SJCRH30 (cell line): ENCODE data around the gene APOBEC3B. TPM values are rescaled to one million over a fixed set of nuclear protein-coding genes. Genes with fewer than 3 reads are reported as not detected.
"Not testable (repeated sequence)": the region's sequence is repeated elsewhere in the genome, so short reads cannot be mapped to it uniquely, and the experiment has no call there.

ENCODE experiments used
- DNase-seq, 2 experiments: peaks; one replicate each; pipeline ENCODE4 v3.0.0-alpha.2; 2015 to 2020
- H3K27ac ChIP-seq: fragments of 250-450 bp; sonication (Bioruptor Pico); 2 replicates; pipeline ENCODE4 v1.5.1; 2020; ENCODE audit warnings: mild to moderate bottlenecking, moderate library complexity
- H3K27me3 ChIP-seq: fragments of 250-450 bp; sonication (Bioruptor Pico); 2 replicates; pipeline ENCODE4 v1.5.1; 2020; ENCODE audit warnings: mild to moderate bottlenecking, moderate library complexity
- H3K36me3 ChIP-seq: fragments of 250-450 bp; sonication (Bioruptor Pico); 2 replicates; pipeline ENCODE4 v1.5.1; 2020; ENCODE audit warnings: mild to moderate bottlenecking, moderate library complexity
- H3K4me1 ChIP-seq: fragments of 250-450 bp; sonication (Bioruptor Pico); 2 replicates; pipeline ENCODE4 v1.5.1; 2020; ENCODE audit warnings: mild to moderate bottlenecking, moderate library complexity
- H3K4me3 ChIP-seq: fragments of 250-450 bp; sonication (Bioruptor Pico); 2 replicates; pipeline ENCODE4 v1.5.1; 2020; ENCODE audit warnings: mild to moderate bottlenecking, moderate library complexity
- H3K9me3 ChIP-seq: fragments of 250-450 bp; sonication (Bioruptor Pico); replicated peaks from 2 replicates; pipeline ENCODE4 v1.5.1; 2020; ENCODE audit warnings: mild to moderate bottlenecking, moderate library complexity
- total RNA-seq: library from RNA; depleted of rRNA; stranded (reverse); fragments of >200 nt; shearing (Covaris generic); gene quantifications from 2 replicates; pipeline ENCODE4 v1.2.3, GENCODE V29; 2014; rRNA removed

The APOBEC3B gene
- 15.8 and 16.6 TPM in 2 replicates for total RNA-seq

DNA sequence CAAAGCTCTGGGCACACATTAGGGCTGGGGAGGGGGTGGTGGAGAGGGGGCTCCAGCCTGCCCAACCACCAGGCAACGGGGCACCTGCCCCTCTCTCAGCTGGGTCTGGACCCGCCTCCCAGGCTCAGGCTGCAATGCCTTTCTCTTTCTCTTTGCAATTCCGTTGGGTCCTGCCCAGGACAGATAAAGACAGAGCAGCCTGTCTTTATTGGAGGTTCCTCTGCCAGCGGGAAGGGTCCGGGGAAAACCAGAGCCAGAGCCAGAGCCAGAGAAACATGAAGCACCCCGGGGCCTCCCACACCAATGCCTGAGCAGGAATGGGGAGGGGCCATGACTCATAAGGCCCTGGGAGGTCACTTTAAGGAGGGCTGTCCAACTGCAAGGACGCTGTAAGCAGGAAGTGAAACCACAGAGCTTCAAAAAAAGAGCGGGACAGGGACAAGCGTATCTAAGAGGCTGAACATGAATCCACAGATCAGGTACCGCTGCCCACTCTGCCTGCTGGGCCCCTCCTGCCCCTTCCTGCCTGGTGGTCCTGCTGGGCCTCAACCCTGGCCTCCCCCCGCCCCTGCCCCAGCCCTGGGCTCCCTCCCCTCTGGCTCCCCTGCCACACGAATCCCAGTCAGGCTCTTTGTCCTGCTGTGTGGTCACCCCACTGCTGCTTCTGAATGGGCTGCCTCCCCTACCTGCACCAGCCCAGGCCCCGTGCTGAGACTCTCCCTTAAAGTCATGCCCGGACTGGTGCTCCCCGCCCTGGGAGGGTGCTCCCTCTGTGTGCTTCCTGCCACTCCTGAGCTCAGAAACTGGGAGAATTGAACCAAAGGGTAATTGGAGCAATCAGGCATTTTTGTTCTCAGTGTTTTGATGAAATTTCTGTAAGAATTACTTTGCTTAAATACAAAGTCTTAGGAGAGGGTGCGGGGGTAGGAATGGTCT lies at the start of gene APOBEC3B:
Gene APOBEC3B (plus strand): TSS at position 356 of the 936 bp plus-strand sequence. CDS start 107 bp downstream, at position 463.
- H3K9me3 ChIP-seq: no peaks in the 10 kb centered on the region
- H3K27ac ChIP-seq: peak within 1 kb of the TSS; percentile 77

DNA sequence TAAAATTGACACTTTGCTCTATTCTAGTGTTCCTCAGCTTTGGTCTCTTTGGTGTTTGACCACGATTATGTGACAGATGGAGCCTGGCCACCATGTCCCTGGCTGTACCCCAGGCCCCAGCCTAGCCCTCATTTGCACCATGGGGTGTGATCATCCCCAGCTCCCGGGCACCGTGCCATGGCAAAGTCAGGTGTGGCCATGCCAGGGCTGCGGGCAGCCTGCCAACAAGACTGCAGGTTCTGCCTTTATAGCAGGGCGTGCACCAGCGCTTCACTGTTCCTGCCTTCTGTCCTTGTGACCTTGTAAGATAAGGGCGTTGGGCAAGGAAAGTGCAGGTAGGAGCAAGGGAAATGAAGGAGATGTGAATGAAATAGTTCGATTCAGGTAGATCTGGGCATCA lies 47.1 kb upstream of the APOBEC3B start:
- H3K27me3 ChIP-seq: no peaks in the 10 kb centered on the region
- DNase-seq: no peak
- H3K36me3 ChIP-seq: no peaks in the 10 kb centered on the region
- H3K4me3 ChIP-seq: no peak overlapping the region
- H3K4me1 ChIP-seq: no peaks in the 10 kb centered on the region
- no peak overlapping the region for H3K27ac ChIP-seq
- H3K9me3 ChIP-seq: no peaks in the 10 kb centered on the region

More for the DNA sequence above, at the start of gene APOBEC3B:
- Histone ChIP-seq H3K27me3 (no peaks in the 10 kb centered on the region), H3K4me3 (peak within 1 kb of the TSS; percentile 54), H3K4me1 (peaks cover 4% of the 10 kb centered on the region; the same call in 1 of the 2 replicates), H3K36me3 (no peaks in the 10 kb centered on the region)
- DNase-seq: peak; percentile 85 to 89

- Histone ChIP-seq H3K4me1 (no peaks in the 10 kb centered on the region), H3K27ac (no peak overlapping the region), H3K4me3 (no peak overlapping the region), H3K36me3 (no peaks in the 10 kb centered on the region), H3K9me3 (no peaks in the 10 kb centered on the region), H3K27me3 (no peaks in the 10 kb centered on the region)
- DNase-seq: no peak
Measured at GRCh38 chr22:38935616-38936015, 46.5 kb upstream of the APOBEC3B start.

GRCh38 chr22:38936562-38936961 lies 45.6 kb upstream of the APOBEC3B start:
- no peak for DNase-seq
- no peak overlapping the region for H3K27ac ChIP-seq
- no peaks in the 10 kb centered on the region for H3K36me3 ChIP-seq
- H3K4me1 ChIP-seq: no peaks in the 10 kb centered on the region
- H3K27me3 ChIP-seq: no peaks in the 10 kb centered on the region
- H3K9me3 ChIP-seq: no peaks in the 10 kb centered on the region
- no peak overlapping the region for H3K4me3 ChIP-seq

- no peaks in the 10 kb centered on the region for H3K36me3 ChIP-seq
- no peaks in the 10 kb centered on the region for H3K4me1 ChIP-seq
- no peak for DNase-seq
- no peak overlapping the region for H3K27ac ChIP-seq
- no peaks in the 10 kb centered on the region for H3K9me3 ChIP-seq
- no peak overlapping the region for H3K4me3 ChIP-seq
- H3K27me3 ChIP-seq: no peaks in the 10 kb centered on the region
Measured at GRCh38 chr22:38937036-38937435, 45.1 kb upstream of the APOBEC3B start.

DNA sequence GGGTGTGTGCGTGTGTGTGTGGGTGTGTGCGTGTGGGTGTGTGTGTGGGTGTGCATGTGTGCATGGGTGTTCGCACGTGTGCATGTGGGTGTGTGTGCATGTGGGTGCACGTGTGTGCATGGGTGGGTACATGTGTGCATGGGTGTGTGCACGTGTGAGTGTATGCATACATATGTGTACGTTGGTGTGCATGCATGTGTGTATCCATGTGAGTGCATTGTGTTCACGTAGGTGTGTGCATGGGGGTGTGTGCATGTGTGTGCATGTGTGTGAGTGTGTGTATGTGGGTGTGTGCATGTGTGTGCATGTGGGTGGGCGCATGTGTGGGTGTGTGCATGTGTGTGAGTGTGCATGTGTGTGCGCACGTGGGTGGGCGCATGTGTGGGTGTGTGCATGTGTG lies 44.6 kb upstream of the APOBEC3B start:
- Histone ChIP-seq H3K4me1 (no peaks in the 10 kb centered on the region), H3K9me3 (no peaks in the 10 kb centered on the region), H3K4me3 (no peak overlapping the region), H3K27ac (no peak overlapping the region), H3K27me3 (no peaks in the 10 kb centered on the region), H3K36me3 (no peaks in the 10 kb centered on the region)
- no peak for DNase-seq

- H3K36me3 ChIP-seq: no peaks in the 10 kb centered on the region
- H3K27me3 ChIP-seq: no peaks in the 10 kb centered on the region
- H3K27ac ChIP-seq: no peak overlapping the region
- H3K4me3 ChIP-seq: no peak overlapping the region
- no peaks in the 10 kb centered on the region for H3K9me3 ChIP-seq
- no peak for DNase-seq
- H3K4me1 ChIP-seq: no peaks in the 10 kb centered on the region
Measured at GRCh38 chr22:38938221-38938620, 43.9 kb upstream of the APOBEC3B start.

- H3K27me3 ChIP-seq: no peaks in the 10 kb centered on the region
- DNase-seq: no peak
- no peaks in the 10 kb centered on the region for H3K9me3 ChIP-seq
- no peak overlapping the region for H3K4me3 ChIP-seq
- no peaks in the 10 kb centered on the region for H3K4me1 ChIP-seq
- H3K36me3 ChIP-seq: no peaks in the 10 kb centered on the region
- H3K27ac ChIP-seq: no peak overlapping the region
Measured at GRCh38 chr22:38938925-38939324, 43.2 kb upstream of the APOBEC3B start.

GRCh38 chr22:38940811-38941384 lies 41.2 kb upstream of the APOBEC3B start:
- Histone ChIP-seq H3K9me3 (no peaks in the 10 kb centered on the region), H3K27ac (no peak overlapping the region), H3K4me1 (no peaks in the 10 kb centered on the region), H3K27me3 (no peaks in the 10 kb centered on the region), H3K4me3 (no peak overlapping the region), H3K36me3 (no peaks in the 10 kb centered on the region)
- DNase-seq: no peak

DNA sequence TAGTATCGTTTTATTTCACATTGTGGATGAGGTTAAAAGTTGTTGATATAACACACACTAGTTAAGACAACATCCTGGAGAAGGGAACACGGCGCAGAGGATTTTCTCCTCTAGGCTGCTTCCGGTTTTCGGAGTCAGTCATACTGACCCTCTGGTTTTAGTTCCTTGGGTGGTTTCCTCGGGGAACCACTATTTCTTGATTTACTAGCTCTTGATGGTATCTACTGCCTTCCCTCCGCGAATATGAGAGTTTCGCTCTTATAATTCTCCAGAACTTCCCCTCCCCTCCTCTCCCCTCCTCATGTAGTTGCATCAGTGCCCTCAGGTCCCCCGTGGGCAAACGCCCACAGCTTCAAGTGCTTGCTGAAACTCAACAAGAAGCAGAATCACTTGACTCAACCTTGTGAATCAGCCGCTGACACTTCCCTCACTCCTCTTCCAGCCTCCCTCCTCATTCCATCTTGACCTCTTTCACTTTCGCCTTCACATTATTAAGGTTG lies 40.6 kb upstream of the APOBEC3B start:
- H3K4me1 ChIP-seq: no peaks in the 10 kb centered on the region
- H3K4me3 ChIP-seq: no peak overlapping the region
- H3K36me3 ChIP-seq: no peaks in the 10 kb centered on the region
- H3K27me3 ChIP-seq: no peaks in the 10 kb centered on the region
- no peaks in the 10 kb centered on the region for H3K9me3 ChIP-seq
- no peak overlapping the region for H3K27ac ChIP-seq
- no peak for DNase-seq

DNA sequence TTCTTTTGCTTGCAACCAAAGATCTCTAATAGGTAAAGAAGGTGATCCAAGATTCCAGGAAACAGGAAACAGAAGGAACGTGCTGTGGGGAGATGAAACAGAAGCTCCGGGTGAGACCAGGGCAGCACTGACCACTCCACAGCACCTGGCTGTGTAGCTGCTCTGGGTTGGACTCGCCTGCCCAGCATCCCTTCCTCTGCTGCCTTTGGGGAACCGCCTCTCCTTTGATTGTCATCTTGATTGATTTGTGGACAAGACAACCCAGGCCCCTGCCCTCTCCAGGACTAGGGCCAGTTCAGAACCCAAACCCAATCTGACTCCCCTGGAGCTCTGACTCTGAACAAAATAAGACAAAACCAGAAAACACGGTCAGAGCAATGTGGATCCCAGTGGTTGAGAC lies 39.4 kb upstream of the APOBEC3B start:
- H3K9me3 ChIP-seq: no peaks in the 10 kb centered on the region
- H3K4me3 ChIP-seq: no peak overlapping the region
- H3K27ac ChIP-seq: no peak overlapping the region
- no peaks in the 10 kb centered on the region for H3K4me1 ChIP-seq
- H3K27me3 ChIP-seq: no peaks in the 10 kb centered on the region
- DNase-seq: no peak
- H3K36me3 ChIP-seq: no peaks in the 10 kb centered on the region

- H3K27me3 ChIP-seq: no peaks in the 10 kb centered on the region
- DNase-seq: no peak
Measured at GRCh38 chr22:38943201-38943600, 38.9 kb upstream of the APOBEC3B start.

GRCh38 chr22:38943882-38944281 lies 38.3 kb upstream of the APOBEC3B start:
- Histone ChIP-seq H3K9me3 (no peaks in the 10 kb centered on the region), H3K27ac (no peak overlapping the region), H3K4me1 (no peaks in the 10 kb centered on the region), H3K27me3 (no peaks in the 10 kb centered on the region), H3K36me3 (no peaks in the 10 kb centered on the region), H3K4me3 (no peak overlapping the region)
- no peak for DNase-seq

More at GRCh38 chr22:38943201-38943600, 38.9 kb upstream of the APOBEC3B start:
- H3K9me3 ChIP-seq: no peaks in the 10 kb centered on the region
- no peak overlapping the region for H3K4me3 ChIP-seq
- H3K36me3 ChIP-seq: no peaks in the 10 kb centered on the region
- H3K4me1 ChIP-seq: no peaks in the 10 kb centered on the region
- H3K27ac ChIP-seq: no peak overlapping the region

DNA sequence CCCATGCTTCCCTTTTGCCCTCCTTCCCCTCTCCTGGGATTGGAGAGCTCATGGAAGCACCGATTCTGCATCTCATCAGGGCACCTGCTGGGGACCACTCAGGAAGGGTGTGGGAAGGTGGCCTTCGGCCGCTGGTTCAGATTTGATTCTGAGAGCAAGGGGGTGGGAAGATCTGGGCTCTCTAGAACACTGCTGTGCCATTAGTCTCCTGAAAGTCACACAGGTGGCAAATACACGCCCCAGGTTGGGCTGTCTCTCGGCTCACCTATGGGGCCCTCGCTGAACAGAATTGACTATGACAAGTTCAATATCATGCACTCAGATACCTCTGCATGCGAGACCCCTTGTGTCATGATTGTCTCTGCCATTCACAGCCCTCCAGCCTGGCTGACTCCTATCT lies 37.5 kb upstream of the APOBEC3B start:
- no peak overlapping the region for H3K27ac ChIP-seq
- DNase-seq: no peak
- no peaks in the 10 kb centered on the region for H3K4me1 ChIP-seq
- H3K4me3 ChIP-seq: no peak overlapping the region
- no peaks in the 10 kb centered on the region for H3K36me3 ChIP-seq
- no peaks in the 10 kb centered on the region for H3K27me3 ChIP-seq
- H3K9me3 ChIP-seq: no peaks in the 10 kb centered on the region

DNA sequence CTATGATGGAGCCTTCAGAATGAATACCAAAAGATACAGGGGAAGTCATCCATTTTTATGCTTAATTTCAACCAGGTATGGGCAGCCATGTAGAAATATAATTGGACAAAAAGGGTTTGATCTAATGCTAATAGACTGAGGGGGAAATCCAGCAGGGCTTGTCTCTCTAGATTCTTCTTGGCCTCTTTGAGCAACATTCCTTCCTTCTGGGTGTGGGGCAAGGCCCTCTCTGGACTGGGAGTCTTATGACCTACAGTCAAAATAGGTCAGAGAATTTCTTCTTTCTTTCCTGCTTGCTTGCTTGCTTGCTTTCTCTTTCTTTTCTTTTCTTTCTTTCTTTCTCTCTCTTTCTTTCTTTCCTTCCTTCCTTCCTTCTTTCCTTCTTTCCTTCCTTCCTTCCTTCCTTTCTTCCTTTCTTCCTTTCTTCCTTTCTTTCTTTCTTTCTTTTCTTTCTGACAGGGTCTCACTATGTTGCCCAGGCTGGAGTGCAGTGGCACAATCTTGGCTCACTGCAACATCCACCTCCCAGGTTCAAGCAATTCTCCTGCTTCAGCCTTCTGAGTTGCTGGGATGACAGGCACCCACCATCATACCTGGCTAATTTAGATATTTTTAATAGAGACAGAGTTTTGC lies 36.3 kb upstream of the APOBEC3B start:
- not testable (repeated sequence) for H3K9me3 ChIP-seq, H3K27me3 ChIP-seq, H3K36me3 ChIP-seq, H3K27ac ChIP-seq, H3K4me1 ChIP-seq, H3K4me3 ChIP-seq, DNase-seq
